Measurements from ENCODE around the gene NEO1.

- no peak for TF ChIP-seq POLR2A (IDR thresholded peaks at IDR 0.05)
- TF ChIP-seq, protein P1, sequence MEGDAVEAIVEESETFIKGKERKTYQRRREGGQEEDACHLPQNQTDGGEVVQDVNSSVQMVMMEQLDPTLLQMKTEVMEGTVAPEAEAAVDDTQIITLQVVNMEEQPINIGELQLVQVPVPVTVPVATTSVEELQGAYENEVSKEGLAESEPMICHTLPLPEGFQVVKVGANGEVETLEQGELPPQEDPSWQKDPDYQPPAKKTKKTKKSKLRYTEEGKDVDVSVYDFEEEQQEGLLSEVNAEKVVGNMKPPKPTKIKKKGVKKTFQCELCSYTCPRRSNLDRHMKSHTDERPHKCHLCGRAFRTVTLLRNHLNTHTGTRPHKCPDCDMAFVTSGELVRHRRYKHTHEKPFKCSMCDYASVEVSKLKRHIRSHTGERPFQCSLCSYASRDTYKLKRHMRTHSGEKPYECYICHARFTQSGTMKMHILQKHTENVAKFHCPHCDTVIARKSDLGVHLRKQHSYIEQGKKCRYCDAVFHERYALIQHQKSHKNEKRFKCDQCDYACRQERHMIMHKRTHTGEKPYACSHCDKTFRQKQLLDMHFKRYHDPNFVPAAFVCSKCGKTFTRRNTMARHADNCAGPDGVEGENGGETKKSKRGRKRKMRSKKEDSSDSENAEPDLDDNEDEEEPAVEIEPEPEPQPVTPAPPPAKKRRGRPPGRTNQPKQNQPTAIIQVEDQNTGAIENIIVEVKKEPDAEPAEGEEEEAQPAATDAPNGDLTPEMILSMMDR (IDR thresholded peaks at IDR 0.05), result no peak
Observed at GRCh38 chr15:73024168-73024567, 28.1 kb upstream of the NEO1 start.
